PC-3 (cell line): ENCODE data around the gene GPR37L1. TPM values are rescaled to one million over a fixed set of nuclear protein-coding genes. Genes with fewer than 3 reads are reported as not detected.

Experiments used
- ATAC-seq: fragments of 200-7000 bp; cut with Tn5 transposase; 2 replicates; pipeline ENCODE4 v1.9.1; 2020; ENCODE audit warnings: mild to moderate bottlenecking, moderate library complexity
- BruUV-seq: library from RNA; stranded (reverse); fragments of 400-500 nt; replicated peaks from 2 replicates; lab custom pipeline; 2021; lab: Mats Ljungman, UMichigan
- CTCF ChIA-PET: fragments of 300-600 bp; sonication (Branson Sonifier 250); formaldehyde crosslinking; loops from one replicate; lab custom pipeline; 2022; ENCODE audit warnings: antibody characterized with exemption; lab: Charles Lee
- POLR2A ChIA-PET: fragments of 300-600 bp; sonication (Branson Sonifier 250); formaldehyde crosslinking; loops from one replicate; lab custom pipeline; 2022; ENCODE audit warnings: antibody characterized with exemption; ENCODE audit not compliant: unreplicated experiment; lab: Charles Lee
- DNase-seq: peaks from one replicate; pipeline ENCODE4 v3.0.0-alpha.2; 2015
- H2AFZ ChIP-seq: fragments of 300-600 bp; sonication (generic); 2 replicates; pipeline ENCODE4 v1.6.0; 2016; ENCODE audit warnings: antibody characterized with exemption, low read length
- H3F3A ChIP-seq: fragments of 300-600 bp; sonication (generic); one replicate; pipeline ENCODE4 v1.6.0; 2017; ENCODE audit warnings: antibody characterized with exemption, low read length, control low read depth, mild to moderate bottlenecking; ENCODE audit not compliant: unreplicated experiment
- H3K27ac ChIP-seq: fragments of 300-600 bp; sonication (generic); 2 replicates; pipeline ENCODE4 v1.5.1; 2016; ENCODE audit warnings: mild to moderate bottlenecking, low read length
- H3K27me3 ChIP-seq: fragments of 300-600 bp; sonication (generic); 2 replicates; pipeline ENCODE4 v1.6.1; 2016; ENCODE audit warnings: low read length, mixed read lengths
- H3K36me3 ChIP-seq: fragments of 300-600 bp; sonication (generic); 2 replicates; pipeline ENCODE4 v1.6.1; 2016; ENCODE audit warnings: low read depth, mixed run types, low read length, mixed read lengths
- H3K4me1 ChIP-seq: fragments of 300-600 bp; sonication (generic); 2 replicates; pipeline ENCODE4 v1.5.1; 2016; ENCODE audit warnings: low read length; ENCODE audit not compliant: insufficient read depth
- H3K4me2 ChIP-seq: fragments of 300-600 bp; sonication (generic); 2 replicates; pipeline ENCODE4 v1.6.0; 2016; ENCODE audit warnings: low read length
- H3K4me3 ChIP-seq: fragments of 300-600 bp; sonication (generic); 2 replicates; pipeline ENCODE4 v1.5.1; 2016; ENCODE audit warnings: mild to moderate bottlenecking, low read length, mixed read lengths
- H3K79me2 ChIP-seq: fragments of 300-600 bp; sonication (generic); 2 replicates; pipeline ENCODE4 v1.6.1; 2017; ENCODE audit warnings: low read length, mixed read lengths
- H3K9ac ChIP-seq: fragments of 300-600 bp; sonication (generic); 2 replicates; pipeline ENCODE4 v1.6.0; 2016; ENCODE audit warnings: mild to moderate bottlenecking, low read length
- H3K9me2 ChIP-seq: fragments of 300-600 bp; sonication (generic); replicated peaks from 2 replicates; pipeline ENCODE4 v1.6.1; 2016; ENCODE audit warnings: mixed run types, low read length, mixed read lengths
- H3K9me3 ChIP-seq: fragments of 300-600 bp; sonication (generic); 2 replicates; pipeline ENCODE4 v1.6.1; 2016; ENCODE audit warnings: low read length, mixed read lengths
- H4K20me1 ChIP-seq: fragments of 300-600 bp; sonication (generic); 2 replicates; pipeline ENCODE4 v1.6.1; 2016; ENCODE audit warnings: low read length, mixed read lengths
- EZH2 ChIP-seq: fragments of 300-600 bp; sonication (generic); IDR thresholded peaks from one replicate; pipeline ENCODE4 v1.6.1; 2017; ENCODE audit warnings: antibody characterized with exemption, mild to moderate bottlenecking, low read length; ENCODE audit not compliant: unreplicated experiment
- EZH2phosphoT487 ChIP-seq: fragments of 300-600 bp; sonication (generic); IDR thresholded peaks from 2 replicates; pipeline ENCODE4 v1.6.1; 2018; ENCODE audit warnings: mild to moderate bottlenecking, antibody characterized with exemption, low read length, borderline replicate concordance
- intact Hi-C: fragments of 100-400 bp; cut with micrococcal nuclease; formaldehyde crosslinking; loops from 2 replicates; pipeline ENCODE4 v1.9.0; 2023
- total RNA-seq: library from RNA; depleted of rRNA; stranded (reverse); fragments of >200 nt; gene quantifications from 2 replicates; pipeline ENCODE4 v1.2.3, GENCODE V29; 2014
- TF ChIP-seq, protein P1 (sequence below): fragments of 300-600 bp; sonication (generic); conservative IDR thresholded peaks from 2 replicates; pipeline ENCODE4 v1.5.1; 2017; ENCODE audit warnings: antibody characterized with exemption, low read depth, mild to moderate bottlenecking, low read length

GPR37L1 gene
- total RNA-seq, 1 experiment from 2014 or later, result 0.04 TPM

DNA sequence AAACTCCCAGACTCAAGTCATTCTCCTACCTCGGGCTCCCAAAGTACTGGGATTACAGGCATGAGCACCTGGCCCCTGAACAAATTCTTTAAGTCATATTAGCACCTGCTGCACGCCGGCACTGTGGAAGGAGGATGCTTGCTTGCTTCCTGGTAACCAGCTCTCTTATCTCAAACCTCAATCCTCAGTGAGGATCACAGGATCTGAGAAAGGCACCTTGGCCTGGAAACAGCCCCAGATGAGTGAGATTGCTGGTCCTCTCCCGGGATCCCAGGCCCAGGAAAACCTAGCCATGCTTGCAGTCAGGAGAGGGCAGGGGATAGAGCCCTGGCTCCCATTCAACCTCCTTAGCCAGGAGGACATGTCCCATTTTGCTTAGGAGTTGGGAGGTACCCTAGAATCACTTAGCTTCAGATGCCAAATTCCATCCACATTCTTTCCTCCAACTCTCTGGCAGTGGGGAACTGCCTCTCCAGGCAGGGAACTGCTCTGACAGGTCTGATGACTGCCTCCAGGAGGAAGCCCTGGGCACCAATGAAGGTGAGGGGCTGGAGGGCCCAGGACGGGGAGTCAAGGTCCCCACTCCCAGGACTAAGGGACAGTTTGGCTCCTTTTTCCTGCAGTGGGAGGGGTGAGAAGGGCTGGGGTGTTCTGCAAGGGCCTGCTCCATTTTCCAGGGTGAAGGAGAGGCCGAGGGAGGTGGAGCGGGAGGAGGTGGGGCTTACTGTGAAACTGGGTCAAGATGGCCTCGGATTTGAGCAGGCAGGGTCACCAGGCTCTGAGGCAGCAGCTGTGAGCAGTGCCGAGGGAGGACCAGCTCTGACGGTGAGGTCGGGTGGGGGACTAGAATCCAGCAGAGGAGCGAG lies 9.5 kb downstream of the GPR37L1 start:
- H2AFZ ChIP-seq, result no peak overlapping the region
- intact Hi-C loops, result no loop called here
- no peaks in the 10 kb centered on the region for H3K4me1 ChIP-seq
- no peaks in the 10 kb centered on the region for H3K36me3 ChIP-seq
- no peaks in the 10 kb centered on the region for H3K27me3 ChIP-seq
- no peaks in the 10 kb centered on the region for H3K9me2 ChIP-seq
- no peaks in the 10 kb centered on the region for H4K20me1 ChIP-seq
- no peaks in the 10 kb centered on the region for H3K79me2 ChIP-seq
- H3K27ac ChIP-seq, result no peak overlapping the region
- ChIA-PET CTCF (interaction anchor here (0.7 kb wide), 1 partner anchor 20 kb away, joined by 3 read pairs; no protein-coding TSS in a partner anchor), POLR2A (no interaction called here)
- DNase-seq (no peak), ATAC-seq (no peak)
- TF ChIP-seq, protein P1, sequence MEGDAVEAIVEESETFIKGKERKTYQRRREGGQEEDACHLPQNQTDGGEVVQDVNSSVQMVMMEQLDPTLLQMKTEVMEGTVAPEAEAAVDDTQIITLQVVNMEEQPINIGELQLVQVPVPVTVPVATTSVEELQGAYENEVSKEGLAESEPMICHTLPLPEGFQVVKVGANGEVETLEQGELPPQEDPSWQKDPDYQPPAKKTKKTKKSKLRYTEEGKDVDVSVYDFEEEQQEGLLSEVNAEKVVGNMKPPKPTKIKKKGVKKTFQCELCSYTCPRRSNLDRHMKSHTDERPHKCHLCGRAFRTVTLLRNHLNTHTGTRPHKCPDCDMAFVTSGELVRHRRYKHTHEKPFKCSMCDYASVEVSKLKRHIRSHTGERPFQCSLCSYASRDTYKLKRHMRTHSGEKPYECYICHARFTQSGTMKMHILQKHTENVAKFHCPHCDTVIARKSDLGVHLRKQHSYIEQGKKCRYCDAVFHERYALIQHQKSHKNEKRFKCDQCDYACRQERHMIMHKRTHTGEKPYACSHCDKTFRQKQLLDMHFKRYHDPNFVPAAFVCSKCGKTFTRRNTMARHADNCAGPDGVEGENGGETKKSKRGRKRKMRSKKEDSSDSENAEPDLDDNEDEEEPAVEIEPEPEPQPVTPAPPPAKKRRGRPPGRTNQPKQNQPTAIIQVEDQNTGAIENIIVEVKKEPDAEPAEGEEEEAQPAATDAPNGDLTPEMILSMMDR, result no peak
- TF ChIP-seq EZH2 (no peak), EZH2phosphoT487 (no peak)
- H3K4me3 ChIP-seq, result no peak overlapping the region
- no peak overlapping the region for H3K9ac ChIP-seq
- H3F3A ChIP-seq, result no peaks in the 10 kb centered on the region
- no peak overlapping the region for H3K4me2 ChIP-seq
- H3K9me3 ChIP-seq, result no peaks in the 10 kb centered on the region
- BruUV-seq, result no TSS peak

DNA sequence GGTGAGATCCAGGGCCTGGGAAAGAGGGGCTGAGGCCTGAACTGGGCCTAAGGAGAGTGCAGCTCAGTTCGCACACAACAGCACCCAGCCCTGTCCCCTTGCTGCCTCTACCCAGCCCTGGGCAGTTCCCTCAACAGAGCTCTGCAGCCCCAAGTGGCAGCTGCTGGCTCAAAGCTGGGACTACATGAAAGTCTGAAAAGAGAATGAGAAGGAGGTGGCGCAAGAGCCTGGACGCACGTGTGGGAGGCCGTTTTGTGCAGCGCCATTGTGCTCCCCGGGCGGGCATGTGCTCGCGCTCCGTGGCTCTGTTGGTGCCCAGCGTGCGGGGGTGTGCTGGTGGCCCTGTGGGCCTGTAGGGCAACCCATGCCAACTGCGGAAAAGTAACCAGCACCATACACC lies 10.3 kb downstream of the GPR37L1 start:
- no peaks in the 10 kb centered on the region for H3K9me3 ChIP-seq

More for the DNA sequence above, 10.3 kb downstream of the GPR37L1 start:
- H3K4me2 ChIP-seq, result no peak overlapping the region
- no peak overlapping the region for H3K27ac ChIP-seq
- ChIA-PET POLR2A (no interaction called here), CTCF (no interaction called here)
- no TSS peak for BruUV-seq
- no peaks in the 10 kb centered on the region for H3K27me3 ChIP-seq
- H3K4me1 ChIP-seq, result no peaks in the 10 kb centered on the region
- no peak overlapping the region for H3K9ac ChIP-seq
- no peaks in the 10 kb centered on the region for H3K36me3 ChIP-seq
- ATAC-seq (no peak), DNase-seq (no peak)
- no peaks in the 10 kb centered on the region for H3K79me2 ChIP-seq
- no peak for TF ChIP-seq EZH2phosphoT487
- TF ChIP-seq, protein P1, result no peak
- no peak for TF ChIP-seq EZH2
- intact Hi-C loops, result no loop called here
- H3F3A ChIP-seq, result no peaks in the 10 kb centered on the region
- H2AFZ ChIP-seq, result no peak overlapping the region
- no peaks in the 10 kb centered on the region for H3K9me2 ChIP-seq
- H3K4me3 ChIP-seq, result no peak overlapping the region
- no peaks in the 10 kb centered on the region for H4K20me1 ChIP-seq
